HG02610 (cell line): ENCODE results near the gene RSPH1.
A peak's percentile ranks its signal among the peaks of the same experiment; 100 is the strongest.

Experiments used
- ATAC-seq: cut with Tn5 transposase; IDR thresholded peaks from one replicate; pipeline ENCODE4 v1.9.1; 2021; ENCODE audit warnings: mild to moderate bottlenecking, moderate library complexity; ENCODE audit not compliant: unreplicated experiment

Gene RSPH1

GRCh38 chr21:42451941-42452340 lies 44.1 kb downstream of the RSPH1 start:
- no peak for ATAC-seq

- ATAC-seq: no peak
These were observed 47.3 kb downstream of the RSPH1 start for GRCh38 chr21:42448686-42449085.

GRCh38 chr21:42447732-42448131 lies 48.3 kb downstream of the RSPH1 start:
- no peak for ATAC-seq

GRCh38 chr21:42447182-42447581 lies 48.8 kb downstream of the RSPH1 start:
- no peak for ATAC-seq

GRCh38 chr21:42446531-42446930 lies 49.5 kb downstream of the RSPH1 start:
- no peak for ATAC-seq

- no peak for ATAC-seq
These were observed 50.7 kb downstream of the RSPH1 start for GRCh38 chr21:42445311-42445710.

- ATAC-seq: no peak
These were observed 51.3 kb downstream of the RSPH1 start for GRCh38 chr21:42444745-42445059.

- ATAC-seq: no peak
These were observed 51.9 kb downstream of the RSPH1 start for GRCh38 chr21:42443876-42444744.

GRCh38 chr21:42443181-42443785 lies 52.7 kb downstream of the RSPH1 start:
- no peak for ATAC-seq

- ATAC-seq: no peak
These were observed 54.1 kb downstream of the RSPH1 start for GRCh38 chr21:42441963-42442362.

- ATAC-seq: peak; percentile 69
These were observed 55.7 kb downstream of the RSPH1 start for GRCh38 chr21:42440187-42440792.

- no peak for ATAC-seq
These were observed 56.5 kb downstream of the RSPH1 start for GRCh38 chr21:42439284-42440186.

GRCh38 chr21:42438316-42439205 lies 57.5 kb downstream of the RSPH1 start:
- no peak for ATAC-seq

GRCh38 chr21:42437786-42438185 lies 58.2 kb downstream of the RSPH1 start:
- ATAC-seq: no peak

- no peak for ATAC-seq
These were observed 59.1 kb downstream of the RSPH1 start for GRCh38 chr21:42436914-42437313.

GRCh38 chr21:42435833-42436232 lies 60.2 kb downstream of the RSPH1 start:
- ATAC-seq: no peak

GRCh38 chr21:42435401-42435800 lies 60.6 kb downstream of the RSPH1 start:
- ATAC-seq: no peak

GRCh38 chr21:42434884-42435283 lies 61.1 kb downstream of the RSPH1 start:
- no peak for ATAC-seq

GRCh38 chr21:42433946-42434551 lies 62.0 kb downstream of the RSPH1 start:
- ATAC-seq: no peak

- ATAC-seq: no peak
These were observed 63.3 kb downstream of the RSPH1 start for GRCh38 chr21:42432695-42433094.
